ENCODE measurements around the gene SNAP91. TPM values are rescaled to one million over a fixed set of nuclear protein-coding genes. Genes with fewer than 3 reads are reported as not detected.

Gene SNAP91
- total RNA-seq, 1 donor from 2014 or later, result 108 TPM

Other genes with a start within 250 kb of the SNAP91 start
- 2.0 TPM for gene PRSS35, start 196.6 kb downstream of the SNAP91 start, total RNA-seq
- gene RIPPLY2, start 144.3 kb upstream of the SNAP91 start, total RNA-seq, result 21.6 TPM
- gene CYB5R4, start 150.6 kb upstream of the SNAP91 start, total RNA-seq, result 6.9 TPM

All from frontal cortex (tissue), 1 donor.